ENCODE results near the gene MRPL20. TPM values are rescaled to one million over a fixed set of nuclear protein-coding genes. Genes with fewer than 3 reads are reported as not detected.
A peak's percentile ranks its signal among the peaks of the same experiment; 100 is the strongest.

The MRPL20 gene
- total RNA-seq, 2 donors from 2014 or later, result 160 to 218 TPM

DNA sequence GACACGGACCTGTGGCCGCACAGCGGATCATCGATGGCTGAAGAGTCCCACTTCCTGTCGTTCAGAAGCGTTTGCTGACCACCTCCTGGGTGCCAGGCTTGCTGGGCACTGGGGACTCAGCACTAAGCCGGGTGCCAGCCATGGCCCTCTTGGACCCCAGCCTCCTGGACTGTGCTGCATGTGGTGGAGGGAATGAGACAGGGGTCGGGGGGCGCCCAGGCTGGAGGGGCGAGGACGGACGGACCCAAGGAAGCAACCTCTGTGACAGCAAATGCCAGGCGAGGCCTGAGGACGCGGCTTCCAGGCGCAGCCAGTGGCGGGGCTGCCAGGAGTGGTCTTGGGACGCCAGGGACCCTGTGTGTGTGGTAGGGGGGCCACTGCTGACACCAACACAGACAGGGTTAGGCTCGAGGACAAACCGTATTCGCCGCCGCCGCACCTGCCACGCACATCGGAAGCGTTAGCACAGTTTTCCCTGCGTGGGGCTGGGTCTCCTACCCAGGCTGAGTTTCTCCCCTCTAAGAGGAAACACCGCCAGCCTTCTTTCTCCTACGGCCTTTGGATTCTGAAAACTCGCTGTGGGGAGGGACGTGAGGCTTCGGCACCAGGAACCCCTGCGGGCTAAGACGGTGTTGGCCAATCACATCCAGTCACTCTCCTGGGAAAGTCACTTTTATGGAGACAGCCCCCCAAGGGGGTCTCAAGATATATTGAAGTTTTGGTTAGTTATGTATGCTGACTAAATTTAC, 45.7 kb downstream of the MRPL20 start:
- no peak for DNase-seq (ENCODE audit: low spot score)
- no peaks in the 10 kb centered on the region for H3K36me3 ChIP-seq
- no peak overlapping the region for H3K4me3 ChIP-seq
- no peak for TF ChIP-seq CTCF (IDR thresholded peaks at IDR 0.05)
- H3K27me3 ChIP-seq, result no peaks in the 10 kb centered on the region
- no peaks in the 10 kb centered on the region for H3K9me3 ChIP-seq
- H3K27ac ChIP-seq, result peak overlapping the region; percentile 32 to 88
- H3K4me1 ChIP-seq, result peaks cover 0 to 46% of the 10 kb centered on the region in 2 donors

DNA sequence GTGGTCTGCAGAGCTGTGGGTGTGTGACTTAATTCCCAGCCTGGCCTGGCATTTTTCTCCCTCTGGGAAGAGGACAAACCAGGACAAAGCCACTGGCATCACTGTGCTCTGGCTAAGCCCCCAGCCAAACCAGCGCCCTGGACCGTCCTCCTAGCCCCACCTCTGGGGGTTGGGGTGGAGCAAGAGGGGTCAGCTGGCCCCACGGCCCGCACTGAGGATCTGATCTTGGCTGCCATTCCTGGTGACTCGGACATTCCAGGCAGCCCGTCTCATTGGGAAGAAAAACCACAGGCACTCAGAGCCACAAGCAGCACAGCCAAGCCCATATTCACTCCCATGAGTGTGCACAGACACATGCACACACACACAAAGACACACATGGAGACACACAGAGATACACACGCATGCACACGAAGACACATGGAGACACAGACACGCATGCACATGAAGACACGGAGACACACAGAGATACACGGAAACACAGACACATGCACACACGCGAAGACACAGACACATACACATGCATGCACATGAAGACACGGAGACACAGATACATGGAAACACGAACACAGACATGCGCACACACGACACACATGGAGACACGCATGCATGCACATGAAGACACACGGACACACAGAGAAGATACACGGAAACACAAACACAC, 46.5 kb downstream of the MRPL20 start:
- Histone ChIP-seq H3K27me3 (peaks cover 0 to 4% of the 10 kb centered on the region in 2 donors), H3K4me3 (no peak overlapping the region), H3K9me3 (no peaks in the 10 kb centered on the region), H3K36me3 (no peaks in the 10 kb centered on the region), H3K27ac (peak overlapping the region; percentile 77 to 88), H3K4me1 (peaks cover 0 to 54% of the 10 kb centered on the region in 2 donors)
- TF ChIP-seq CTCF (IDR thresholded peaks at IDR 0.05), result no peak
- DNase-seq (ENCODE audit: low spot score), result peak; percentile 89

- H3K4me1 ChIP-seq, result peaks cover 0 to 62% of the 10 kb centered on the region in 2 donors
- peaks cover 0 to 5% of the 10 kb centered on the region in 2 donors for H3K27me3 ChIP-seq
- H3K27ac ChIP-seq, result peak overlapping the region; percentile 77 to 88
- H3K9me3 ChIP-seq, result no peaks in the 10 kb centered on the region
- DNase-seq (ENCODE audit: low spot score), result no peak
- no peaks in the 10 kb centered on the region for H3K36me3 ChIP-seq
- TF ChIP-seq CTCF (IDR thresholded peaks at IDR 0.05), result no peak
- H3K4me3 ChIP-seq, result peak overlapping the region in 1 of 2 donors; percentile 55
Measured at GRCh38 chr1:1359664-1360468, 47.2 kb downstream of the MRPL20 start.

DNA sequence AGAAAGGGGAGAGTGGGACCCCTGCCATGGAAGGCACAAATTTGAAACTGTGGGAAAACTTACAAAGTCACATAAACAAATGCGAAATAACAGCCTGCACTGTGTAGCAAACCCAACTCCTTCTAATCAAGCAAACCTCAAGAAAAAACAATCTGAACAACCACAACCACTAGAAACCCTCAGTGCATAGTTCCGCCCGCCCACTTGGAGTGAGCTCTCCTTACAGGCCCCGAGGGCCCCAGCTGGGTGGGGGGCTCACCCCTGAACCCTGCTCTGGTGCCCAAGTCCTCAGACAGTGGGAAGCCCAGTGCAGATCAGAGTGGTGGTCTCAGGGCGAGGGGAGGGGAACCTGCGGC, 47.8 kb downstream of the MRPL20 start:
- H3K36me3 ChIP-seq, result peaks cover 4% of the 10 kb centered on the region
- peaks cover 1 to 11% of the 10 kb centered on the region in 2 donors for H3K27me3 ChIP-seq
- peak overlapping the region; percentile 77 to 88 for H3K27ac ChIP-seq
- peak overlapping the region in 1 of 2 donors; percentile 55 for H3K4me3 ChIP-seq
- no peak for DNase-seq (ENCODE audit: low spot score)
- TF ChIP-seq CTCF (IDR thresholded peaks at IDR 0.05), result no peak
- peaks cover 0 to 67% of the 10 kb centered on the region in 2 donors for H3K4me1 ChIP-seq
- no peaks in the 10 kb centered on the region for H3K9me3 ChIP-seq

- TF ChIP-seq CTCF (IDR thresholded peaks at IDR 0.05), result no peak
- Histone ChIP-seq H3K9me3 (no peaks in the 10 kb centered on the region), H3K4me3 (peak within 1 kb of the TSS; percentile 42 to 55), H3K36me3 (peaks cover 8% of the 10 kb centered on the region), H3K27me3 (peaks cover 6 to 17% of the 10 kb centered on the region in 2 donors), H3K27ac (peak within 1 kb of the TSS; percentile 77 to 88), H3K4me1 (peaks cover 0 to 74% of the 10 kb centered on the region in 2 donors)
- DNase-seq (ENCODE audit: low spot score), result peak; percentile 86
Measured at GRCh38 chr1:1358433-1359271, 48.4 kb downstream of the MRPL20 start, which contains the start of gene MXRA8. MXRA8 (minus strand) TSS chr1:1358555; CDS start chr1:1358504, 51 bp downstream.

Data from right atrium auricular region (tissue), 2 donors.